Activated CD8-positive, alpha-beta memory T cell treated with anti-CD3 and anti-CD28 coated beads for 36 hours (primary cell): ENCODE results near the gene SERTAD2. TPM values are rescaled to one million over a fixed set of nuclear protein-coding genes. Genes with fewer than 3 reads are reported as not detected.

ENCODE experiments used
- CTCF ChIA-PET: fragments of 350-600 bp; sonication (Branson Sonifier 250); formaldehyde crosslinking; loops from one replicate; lab custom pipeline; 2021; ENCODE audit warnings: antibody characterized with exemption; lab: Charles Lee
- POLR2A ChIA-PET: fragments of 350-600 bp; sonication (Branson Sonifier 250); formaldehyde crosslinking; loops from one replicate; lab custom pipeline; 2021; ENCODE audit warnings: antibody characterized with exemption; lab: Charles Lee
- total RNA-seq, 2 experiments: library from RNA; stranded (reverse); gene quantifications; one replicate each; pipeline ENCODE4 v1.2.3, GENCODE V29; 2021

Gene SERTAD2
- total RNA-seq, 2 experiments from 2014 or later = 21.7 to 22.7 TPM

DNA sequence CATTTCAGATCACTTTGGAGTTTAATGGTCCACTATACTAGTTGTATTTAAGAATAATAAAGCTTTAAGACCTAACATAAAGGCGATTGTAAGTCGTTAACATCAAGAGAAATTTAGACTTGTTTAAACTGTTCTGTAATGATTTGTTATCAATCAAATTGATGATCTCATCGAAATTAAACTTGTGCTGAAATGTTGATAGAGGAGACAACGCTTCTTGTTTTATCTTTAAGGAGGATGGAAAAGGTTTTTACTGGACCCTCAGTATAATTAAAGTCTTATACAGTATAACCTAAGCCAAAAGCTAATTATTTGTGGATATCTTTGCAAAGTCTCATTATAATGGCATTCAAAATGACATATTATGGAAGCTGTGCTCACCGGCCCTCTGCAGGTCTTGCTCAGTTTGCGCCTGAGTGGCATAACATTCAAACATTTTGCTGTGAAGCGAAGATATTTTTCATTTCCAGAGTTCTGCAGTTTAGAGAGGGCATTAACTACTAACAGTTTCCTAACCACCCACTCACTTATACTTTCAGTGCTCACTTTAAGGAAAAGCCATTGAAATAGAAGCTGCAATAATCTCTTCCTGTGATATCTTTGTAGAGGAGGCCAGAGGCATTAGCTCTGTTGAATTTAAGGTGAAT lies 1.4 kb upstream of the SERTAD2 start:
- CTCF ChIA-PET = interaction anchor here (0.7 to 5.8 kb wide), 8 partner anchors 7 to 218 kb away, joined by 3 to 35 read pairs (median 4); no protein-coding TSS in a partner anchor
- POLR2A ChIA-PET = interaction anchor here (1.0 to 4.3 kb wide), 9 partner anchors 8 to 113 kb away, joined by 3 to 43 read pairs (median 7); no protein-coding TSS in a partner anchor

- ChIA-PET CTCF (interaction anchor here (0.8 to 5.8 kb wide), 12 partner anchors 8 to 178 kb away, joined by 3 to 35 read pairs (median 5); no protein-coding TSS in a partner anchor), POLR2A (interaction anchor here (0.7 to 4.3 kb wide), 20 partner anchors 9 to 504 kb away, joined by 3 to 43 read pairs (median 4); no protein-coding TSS in a partner anchor)
These were observed 524 bp upstream of the SERTAD2 start for GRCh38 chr2:64654063-64654811.

- CTCF ChIA-PET = interaction anchor here (1.1 to 5.8 kb wide), 11 partner anchors 8 to 215 kb away, joined by 3 to 35 read pairs (median 5); no protein-coding TSS in a partner anchor
- POLR2A ChIA-PET = interaction anchor here (0.6 to 4.3 kb wide), 8 partner anchors 9 to 404 kb away, joined by 3 to 43 read pairs (median 10); partner anchors contain the start of genes AFTPH and CEP68
These were observed 1.2 kb downstream of the SERTAD2 start for GRCh38 chr2:64652231-64653108.

GRCh38 chr2:64651590-64651989 lies 2.1 kb downstream of the SERTAD2 start:
- POLR2A ChIA-PET = interaction anchor here (4.3 kb wide), 1 partner anchor 98 kb away, joined by 43 read pairs; no protein-coding TSS in a partner anchor
- CTCF ChIA-PET = interaction anchor here (1.0 to 5.8 kb wide), 7 partner anchors 7 to 216 kb away, joined by 3 to 35 read pairs (median 5); no protein-coding TSS in a partner anchor

DNA sequence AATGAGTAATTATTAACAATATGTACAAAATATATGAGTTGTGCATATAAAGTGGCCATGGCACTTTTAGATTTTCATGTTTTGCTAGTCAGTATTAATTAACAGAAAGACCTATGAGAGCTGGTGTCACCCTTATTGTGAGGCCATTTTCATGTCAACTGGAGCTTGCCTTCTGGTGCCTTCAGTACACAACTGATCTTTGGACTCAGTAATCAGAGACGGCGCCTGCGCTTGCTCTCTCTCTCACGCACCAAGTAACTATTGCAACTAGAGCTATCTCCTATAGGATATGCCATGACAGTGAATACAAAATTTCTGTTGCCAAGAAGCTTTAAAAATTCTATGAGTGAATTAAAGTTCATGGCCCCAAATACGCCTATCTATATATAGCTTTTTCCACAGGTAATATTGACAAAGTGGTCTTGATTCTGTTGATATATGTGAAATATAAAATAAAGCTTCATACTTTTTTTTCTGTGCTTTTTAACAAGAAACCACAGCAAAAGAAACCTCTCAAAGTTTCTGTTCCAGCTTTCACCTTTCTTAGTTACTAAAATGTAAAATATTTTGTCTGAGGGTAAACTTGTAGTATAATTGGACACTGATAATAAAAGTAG lies 2.9 kb downstream of the SERTAD2 start:
- ChIA-PET CTCF (interaction anchor here (1.0 to 5.8 kb wide), 5 partner anchors 7 to 216 kb away, joined by 4 to 35 read pairs (median 5); no protein-coding TSS in a partner anchor), POLR2A (interaction anchor here (0.7 to 1.0 kb wide), 2 partner anchors 16 to 101 kb away, joined by 3 read pairs; no protein-coding TSS in a partner anchor)

DNA sequence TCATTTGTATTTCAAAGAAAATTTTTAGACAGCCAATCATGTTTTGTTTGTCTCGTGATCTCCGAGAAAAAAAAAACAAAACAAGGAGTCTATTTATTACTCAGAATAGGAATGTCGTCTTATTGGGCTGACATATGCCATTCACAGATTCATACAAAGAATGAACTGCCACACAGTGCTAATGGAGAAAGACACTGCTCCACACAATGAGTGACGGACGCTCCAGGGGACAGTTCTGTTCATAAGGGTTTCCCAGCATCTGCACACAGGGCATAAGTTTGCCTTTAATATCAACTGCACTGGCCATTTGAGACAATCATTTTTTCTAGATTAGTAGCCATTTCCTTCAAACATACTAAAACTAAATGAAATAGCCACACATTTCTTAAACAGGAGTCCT lies 3.4 kb downstream of the SERTAD2 start:
- ChIA-PET CTCF (interaction anchor here (1.0 to 3.3 kb wide), 5 partner anchors 32 to 181 kb away, joined by 3 to 16 read pairs (median 4); no protein-coding TSS in a partner anchor), POLR2A (interaction anchor here (1.0 kb wide), 1 partner anchor 17 kb away, joined by 3 read pairs; no protein-coding TSS in a partner anchor)

GRCh38 chr2:64649626-64650025 lies 4.1 kb downstream of the SERTAD2 start:
- CTCF ChIA-PET = interaction anchor here (0.6 to 1.1 kb wide), 4 partner anchors 78 to 215 kb away, joined by 3 read pairs; no protein-coding TSS in a partner anchor
- POLR2A ChIA-PET = interaction anchor here (1.0 kb wide), 1 partner anchor 18 kb away, joined by 3 read pairs; no protein-coding TSS in a partner anchor

- POLR2A ChIA-PET = no interaction called here
- CTCF ChIA-PET = interaction anchor here (0.8 to 1.3 kb wide), 4 partner anchors 79 to 224 kb away, joined by 3 to 5 read pairs (median 3); no protein-coding TSS in a partner anchor
These were observed 4.7 kb downstream of the SERTAD2 start for GRCh38 chr2:64649013-64649484.

DNA sequence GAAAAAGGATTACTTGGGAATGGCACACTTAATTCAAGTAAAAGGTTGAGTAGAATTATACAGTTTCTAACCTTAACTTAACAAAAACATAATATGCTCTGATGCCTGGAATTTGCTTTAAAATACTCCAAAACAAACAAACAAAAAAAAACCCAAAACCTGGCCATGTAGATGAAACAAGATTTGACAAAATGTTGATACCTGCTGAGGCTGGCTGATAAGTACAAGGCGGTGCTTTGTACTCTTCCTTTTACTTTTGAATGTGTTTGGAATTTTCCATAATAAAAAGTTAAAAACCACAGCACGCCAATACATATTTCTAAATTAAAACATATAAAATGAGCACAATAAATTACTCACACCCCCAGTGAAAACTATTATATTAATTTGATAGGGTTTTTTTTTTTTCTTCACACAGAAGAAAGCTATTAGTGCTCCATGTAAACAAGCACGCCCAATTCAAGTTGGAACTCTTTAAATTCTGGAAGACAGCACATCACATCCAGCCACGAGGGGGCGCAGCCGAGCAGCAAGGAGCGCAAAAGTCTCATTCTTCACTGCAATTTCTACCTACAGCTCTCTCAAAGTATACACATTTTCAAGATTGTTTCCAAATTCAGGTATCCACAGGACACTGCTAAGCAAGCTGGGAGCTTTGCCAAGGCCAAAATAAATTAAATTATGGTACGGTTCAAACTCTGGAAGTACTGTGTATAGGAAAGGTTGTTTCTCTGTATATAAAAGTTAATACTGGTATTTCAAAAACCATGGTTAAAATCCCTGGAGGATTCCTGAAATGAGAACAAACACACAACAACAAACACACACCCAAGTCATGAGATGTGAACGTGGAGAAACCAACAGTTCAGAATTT lies 7.5 kb downstream of the SERTAD2 start:
- ChIA-PET POLR2A (interaction anchor here (0.9 to 1.4 kb wide), 2 partner anchors 80 to 105 kb away, joined by 3 to 8 read pairs; no protein-coding TSS in a partner anchor), CTCF (interaction anchor here (0.6 to 6.1 kb wide), 23 partner anchors 8 to 221 kb away, joined by 3 to 35 read pairs (median 3); partner anchors contain the start of gene SERTAD2)

DNA sequence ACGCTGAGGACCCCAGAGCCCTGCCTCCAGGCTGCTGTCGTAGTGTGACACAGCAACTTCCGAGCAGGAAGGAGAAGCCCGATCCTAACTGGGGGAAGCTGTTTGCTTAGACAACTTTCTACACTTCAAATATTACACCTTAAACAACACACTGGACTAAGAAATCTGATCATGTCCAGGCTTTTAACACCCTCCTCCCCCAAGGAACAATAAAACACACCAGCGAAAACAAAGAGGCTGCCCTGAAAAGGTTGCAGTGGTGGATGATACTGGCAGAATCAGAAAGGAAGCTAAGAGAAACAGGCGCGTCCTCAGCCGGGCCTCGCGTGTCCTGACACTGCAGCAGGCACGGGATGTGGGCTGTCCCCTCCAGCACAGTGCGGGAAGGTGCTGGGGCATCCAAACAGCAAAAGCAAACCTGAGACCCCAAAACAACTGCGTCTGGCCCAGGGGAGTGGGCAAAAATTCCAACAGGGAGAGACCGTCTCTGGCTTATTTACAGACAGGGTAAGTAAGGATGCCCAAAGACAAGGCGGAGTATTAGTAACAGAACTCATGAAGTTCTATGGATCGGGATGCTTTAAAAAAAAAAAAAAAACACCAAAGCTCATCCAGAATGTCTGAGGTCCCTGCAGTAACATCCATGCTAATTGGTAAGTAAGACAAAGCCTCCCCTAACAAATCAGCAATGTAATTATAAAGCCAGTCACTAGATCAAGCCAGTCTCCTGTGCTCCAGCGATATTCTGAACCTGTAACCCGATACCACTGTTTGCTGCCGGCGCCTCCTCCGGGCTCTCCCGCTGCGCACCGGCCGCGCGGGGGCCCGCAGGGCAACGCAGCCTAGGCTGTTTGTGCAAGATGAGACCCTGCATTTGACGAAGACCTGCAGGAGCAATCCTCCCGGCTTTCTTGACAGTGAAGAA lies 9.0 kb downstream of the SERTAD2 start:
- ChIA-PET POLR2A (interaction anchor here (0.6 to 2.8 kb wide), 8 partner anchors 9 to 233 kb away, joined by 3 to 23 read pairs (median 4); partner anchors contain the start of gene SERTAD2), CTCF (interaction anchor here (0.6 to 6.1 kb wide), 15 partner anchors 9 to 233 kb away, joined by 3 to 35 read pairs (median 4); partner anchors contain the start of gene SERTAD2)

DNA sequence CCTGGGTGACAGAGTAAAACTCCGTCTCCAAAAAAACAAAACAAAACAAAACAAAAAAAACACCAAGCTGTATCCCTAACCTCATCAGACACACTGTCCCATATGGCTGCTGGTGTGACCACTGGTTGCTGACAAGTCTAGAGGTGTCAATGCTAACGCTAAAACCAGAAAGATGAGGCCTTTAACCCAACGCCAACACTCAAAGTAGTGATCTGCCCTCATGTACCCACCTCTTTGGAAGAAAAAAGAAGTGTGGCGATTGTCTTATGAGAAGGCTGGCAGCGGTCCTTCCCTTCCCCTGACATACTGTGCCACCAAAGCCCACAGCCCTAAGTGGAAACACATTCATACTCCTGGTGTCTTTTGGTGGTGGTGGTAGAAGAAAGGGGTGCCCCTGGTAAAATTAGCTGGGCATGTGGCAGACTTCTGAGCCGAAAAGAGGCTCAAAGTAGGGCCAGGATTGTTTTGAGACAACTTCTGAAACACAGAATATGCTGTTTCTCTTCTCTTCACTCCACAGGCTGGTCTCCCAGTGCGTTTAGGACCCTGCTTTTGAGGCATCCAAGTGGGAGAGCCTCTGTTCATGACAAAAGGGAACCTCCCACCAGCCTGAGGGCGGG lies 9.8 kb downstream of the SERTAD2 start:
- POLR2A ChIA-PET = interaction anchor here (0.8 to 2.8 kb wide), 6 partner anchors 10 to 187 kb away, joined by 3 to 23 read pairs (median 4); partner anchors contain the start of gene SERTAD2
- CTCF ChIA-PET = interaction anchor here (0.8 to 6.1 kb wide), 10 partner anchors 9 to 220 kb away, joined by 3 to 35 read pairs (median 4); partner anchors contain the start of gene SERTAD2

GRCh38 chr2:64641599-64641998 lies 12.1 kb downstream of the SERTAD2 start:
- ChIA-PET POLR2A (no interaction called here), CTCF (interaction anchor here (6.1 kb wide), 1 partner anchor 12 kb away, joined by 35 read pairs; the partner anchor contains the start of gene SERTAD2)

- POLR2A ChIA-PET = no interaction called here
These were observed 13.3 kb downstream of the SERTAD2 start for GRCh38 chr2:64640153-64641044.

More at GRCh38 chr2:64640153-64641044, 13.3 kb downstream of the SERTAD2 start:
- CTCF ChIA-PET = interaction anchor here (1.2 kb wide), 1 partner anchor 53 kb away, joined by 3 read pairs; no protein-coding TSS in a partner anchor
